Fibroblast of pulmonary artery (primary cell): ENCODE measurements around the gene PLXDC2.

Experiments used
- DNase-seq: peaks from one replicate; pipeline ENCODE4 v3.0.0-alpha.2; 2010; ENCODE audit warnings: low read depth
- H3K4me3 ChIP-seq: replicated peaks from 2 replicates; pipeline ENCODE4 v1.5.1; 2011; ENCODE audit warnings: low read depth, mild to moderate bottlenecking, control low read depth, low read length, moderate library complexity
- TF ChIP-seq, protein P1 (sequence below): IDR thresholded peaks from 2 replicates; pipeline ENCODE4 v1.5.1; 2011; ENCODE audit warnings: mild to moderate bottlenecking, control low read depth, low read length, inconsistent platforms; ENCODE audit errors: missing control alignments

The PLXDC2 gene

DNA sequence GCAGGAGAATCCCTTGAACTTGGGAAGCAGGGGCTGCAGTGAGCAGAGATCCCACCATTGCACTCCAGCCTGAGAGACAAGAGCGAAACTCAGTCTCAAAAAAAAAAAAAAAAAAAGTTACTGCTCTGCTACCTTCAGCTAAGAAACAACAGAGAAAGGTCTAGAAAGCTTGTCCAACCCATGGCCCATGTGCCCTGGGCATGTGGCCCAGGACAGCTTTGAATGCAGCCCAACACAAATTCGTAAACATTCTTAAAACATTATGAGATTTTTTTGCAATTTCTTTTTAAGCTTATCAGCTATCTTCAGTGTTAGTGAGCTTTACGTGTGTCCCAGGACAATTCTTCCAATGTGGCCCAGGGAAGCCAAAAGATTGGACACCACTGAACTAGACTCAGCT lies 22.9 kb downstream of the PLXDC2 start:
- DNase-seq: no peak
- no peak overlapping the region for H3K4me3 ChIP-seq
- TF ChIP-seq, protein P1, sequence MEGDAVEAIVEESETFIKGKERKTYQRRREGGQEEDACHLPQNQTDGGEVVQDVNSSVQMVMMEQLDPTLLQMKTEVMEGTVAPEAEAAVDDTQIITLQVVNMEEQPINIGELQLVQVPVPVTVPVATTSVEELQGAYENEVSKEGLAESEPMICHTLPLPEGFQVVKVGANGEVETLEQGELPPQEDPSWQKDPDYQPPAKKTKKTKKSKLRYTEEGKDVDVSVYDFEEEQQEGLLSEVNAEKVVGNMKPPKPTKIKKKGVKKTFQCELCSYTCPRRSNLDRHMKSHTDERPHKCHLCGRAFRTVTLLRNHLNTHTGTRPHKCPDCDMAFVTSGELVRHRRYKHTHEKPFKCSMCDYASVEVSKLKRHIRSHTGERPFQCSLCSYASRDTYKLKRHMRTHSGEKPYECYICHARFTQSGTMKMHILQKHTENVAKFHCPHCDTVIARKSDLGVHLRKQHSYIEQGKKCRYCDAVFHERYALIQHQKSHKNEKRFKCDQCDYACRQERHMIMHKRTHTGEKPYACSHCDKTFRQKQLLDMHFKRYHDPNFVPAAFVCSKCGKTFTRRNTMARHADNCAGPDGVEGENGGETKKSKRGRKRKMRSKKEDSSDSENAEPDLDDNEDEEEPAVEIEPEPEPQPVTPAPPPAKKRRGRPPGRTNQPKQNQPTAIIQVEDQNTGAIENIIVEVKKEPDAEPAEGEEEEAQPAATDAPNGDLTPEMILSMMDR: no peak

DNA sequence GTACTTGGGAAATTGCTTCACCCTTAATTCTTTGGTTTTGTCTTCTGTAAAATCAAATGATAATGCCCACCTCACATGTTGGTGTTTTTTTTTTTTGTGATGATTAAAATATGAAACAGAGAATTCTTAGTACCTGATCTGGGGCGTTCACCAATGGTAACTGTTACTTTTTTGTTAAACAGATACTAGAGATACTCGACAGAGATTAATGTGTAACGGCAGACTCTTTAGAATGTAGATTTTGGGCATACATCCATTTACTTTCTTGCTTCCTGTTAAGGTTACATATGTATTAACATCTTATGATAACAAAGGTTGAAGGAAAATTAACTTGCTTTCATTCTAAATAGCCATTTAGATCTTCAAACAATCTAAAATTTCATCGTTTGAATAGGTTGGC lies 23.3 kb downstream of the PLXDC2 start:
- TF ChIP-seq, protein P1: no peak
- DNase-seq: no peak
- no peak overlapping the region for H3K4me3 ChIP-seq

DNA sequence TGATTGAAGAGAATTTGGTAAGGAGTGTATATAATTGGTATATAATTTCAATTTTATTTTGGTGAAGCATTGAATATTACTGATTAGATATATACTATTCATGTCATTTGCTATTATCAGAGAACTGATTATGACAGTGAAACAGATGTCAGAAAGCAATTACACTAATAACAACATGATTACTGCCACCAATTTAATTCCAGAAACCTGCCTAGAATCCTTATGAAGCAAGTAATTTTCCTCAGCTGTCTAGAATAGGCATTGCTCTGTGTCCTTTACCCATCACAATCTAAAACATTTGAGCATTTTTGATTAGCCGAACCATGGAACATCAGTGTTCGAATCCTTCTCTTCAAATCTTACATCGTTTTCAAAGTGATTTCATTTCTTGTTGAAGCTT lies 24.5 kb downstream of the PLXDC2 start:
- TF ChIP-seq, protein P1: no peak
- H3K4me3 ChIP-seq: no peak overlapping the region
- no peak for DNase-seq

DNA sequence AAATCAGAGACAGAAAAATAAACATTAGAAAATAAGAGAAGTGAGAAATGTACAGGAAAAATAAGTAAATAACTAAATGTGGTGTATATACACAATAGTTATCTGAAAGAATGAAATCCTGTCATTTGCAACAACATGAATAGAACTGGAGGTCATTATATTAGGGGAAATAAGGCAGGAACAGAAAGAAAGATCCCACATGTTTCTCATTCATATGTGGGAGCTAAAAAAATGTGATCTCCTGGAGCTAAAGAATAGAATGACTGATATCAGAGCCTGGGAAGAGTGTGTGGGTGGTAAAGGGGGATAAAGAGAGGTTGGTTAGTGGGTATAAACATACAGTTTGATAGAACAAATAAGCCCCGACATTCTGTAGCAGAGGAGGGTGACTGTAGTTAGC lies 27.3 kb downstream of the PLXDC2 start:
- TF ChIP-seq, protein P1: no peak
- H3K4me3 ChIP-seq: no peak overlapping the region
- DNase-seq: peak; percentile 42

DNA sequence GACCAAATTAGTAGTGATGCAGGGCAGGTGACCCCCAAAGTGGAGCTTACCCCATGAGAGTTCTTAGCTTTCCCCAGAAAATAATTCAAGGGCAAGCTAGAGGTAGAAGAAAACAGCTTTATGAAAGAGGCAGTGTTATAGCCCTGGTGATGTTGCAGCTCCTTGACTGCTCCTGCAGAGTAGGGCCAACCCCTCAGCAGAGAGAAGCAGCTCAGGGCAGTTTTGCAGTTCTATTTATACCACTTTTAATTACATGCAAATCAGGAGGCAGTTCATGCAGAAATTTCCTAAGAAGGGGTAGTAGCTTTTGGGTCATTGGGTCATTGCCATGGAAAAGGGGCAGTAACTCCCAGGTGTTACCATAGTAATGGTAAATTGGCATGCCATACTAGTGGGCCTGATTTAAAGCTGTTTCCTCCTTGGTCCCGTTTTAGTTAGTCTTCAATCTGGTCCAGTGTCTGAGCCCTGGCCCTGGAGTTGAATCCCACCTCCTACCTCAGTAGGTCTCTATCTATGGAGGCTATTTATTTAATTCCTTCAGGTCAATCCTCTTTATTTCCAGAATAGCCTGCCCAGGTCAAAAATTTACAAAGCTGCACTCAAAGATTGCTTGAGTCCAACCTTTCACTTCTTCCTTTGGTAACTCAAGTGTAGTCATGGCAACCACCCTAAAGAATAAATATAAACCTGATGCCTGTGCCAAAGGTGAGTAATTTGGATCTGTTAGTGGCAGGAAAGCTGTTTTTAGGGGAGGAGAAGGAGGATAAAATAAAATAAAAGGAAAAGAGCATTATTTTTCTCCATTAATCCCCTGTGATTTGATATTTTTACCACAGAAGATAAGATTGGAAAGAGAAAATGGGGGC lies 29.5 kb downstream of the PLXDC2 start:
- H3K4me3 ChIP-seq: no peak overlapping the region
- TF ChIP-seq, protein P1: no peak
- DNase-seq: peak; percentile 16

DNA sequence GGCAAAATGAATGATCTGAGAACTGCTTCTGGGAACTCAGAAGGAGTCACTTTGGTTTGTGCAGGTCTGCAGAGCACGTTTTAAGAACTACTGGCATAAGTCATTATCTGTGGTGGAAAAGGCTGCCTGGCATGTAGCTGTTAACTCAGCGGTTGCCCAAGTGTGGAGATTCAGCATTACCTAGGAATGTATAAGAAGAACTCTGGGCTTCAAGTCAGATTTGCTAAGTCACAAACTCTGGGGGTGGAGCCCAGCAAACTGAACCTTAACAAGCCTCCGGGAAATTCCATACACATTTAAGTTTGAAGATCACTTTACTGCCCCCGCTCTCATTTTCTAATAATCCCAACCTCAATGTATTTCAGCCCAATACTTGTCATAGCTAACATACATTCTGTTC lies 31.1 kb downstream of the PLXDC2 start:
- TF ChIP-seq, protein P1: no peak
- no peak overlapping the region for H3K4me3 ChIP-seq
- peak; percentile 39 for DNase-seq
